ENCODE results near the gene FMR1. TPM values are rescaled to one million over a fixed set of nuclear protein-coding genes. Genes with fewer than 3 reads are reported as not detected.

Gene FMR1
- 10 to 100 TPM; 34.5 to 63.0 (median 41.7) TPM for total RNA-seq

GRCh38 chrX:147911192-147912022 lies at the start of gene FMR1:
Gene FMR1, plus strand, starts transcription at chrX:147911919. Its CDS starts 261 bp downstream, at chrX:147912180.
- peak; percentile 89 to 92 for DNase-seq (ENCODE audit: low spot score in 2 of 2)
- Histone ChIP-seq H3K4me1 (peaks cover 0 to 29% (median 3%) of the 10 kb centered on the region in 4 donors), H3K27ac (peak within 1 kb of the TSS; percentile 84 to 97 (median 95)), H3K9me3 (no peaks in the 10 kb centered on the region), H3K4me3 (peak within 1 kb of the TSS; percentile 55 to 76 (median 64)), H3K27me3 (no peaks in the 10 kb centered on the region), H3K36me3 (no peaks in the 10 kb centered on the region)
- WGBS, 2 donors = 30 to 56% methylated on average over 12 to 63 of the region's 66 CpGs
- TF ChIP-seq EP300 (IDR thresholded peaks at IDR 0.05) = peak; percentile 41 to 78
- TF ChIP-seq POLR2A (IDR thresholded peaks at IDR 0.05) = peak; percentile 46 to 68
- TF ChIP-seq CTCF (IDR thresholded peaks at IDR 0.05) = no peak

GRCh38 chrX:147875866-147876596 lies 35.7 kb upstream of the FMR1 start:
- Histone ChIP-seq H3K36me3 (no peaks in the 10 kb centered on the region), H3K4me3 (no peak overlapping the region), H3K27me3 (no peaks in the 10 kb centered on the region), H3K27ac (no peak overlapping the region), H3K9me3 (peaks cover 0 to 11% (median 0%) of the 10 kb centered on the region in 4 donors), H3K4me1 (no peaks in the 10 kb centered on the region)
- no peak for DNase-seq (ENCODE audit: low spot score in 2 of 2)
- TF ChIP-seq CTCF (IDR thresholded peaks at IDR 0.05) = no peak
- no peak for TF ChIP-seq EP300 (IDR thresholded peaks at IDR 0.05)
- TF ChIP-seq POLR2A (IDR thresholded peaks at IDR 0.05) = no peak
- WGBS, 2 donors = 61 to 72% methylated on average over 7 of the region's 7 CpGs

GRCh38 chrX:147876849-147877646 lies 34.7 kb upstream of the FMR1 start:
- Histone ChIP-seq H3K27me3 (no peaks in the 10 kb centered on the region), H3K27ac (no peak overlapping the region), H3K4me1 (no peaks in the 10 kb centered on the region), H3K4me3 (no peak overlapping the region), H3K36me3 (no peaks in the 10 kb centered on the region), H3K9me3 (peaks cover 0 to 6% (median 0%) of the 10 kb centered on the region in 4 donors)
- 68 to 80% methylated on average over 4 of the region's 4 CpGs for WGBS, 2 donors
- TF ChIP-seq POLR2A (IDR thresholded peaks at IDR 0.05) (no peak), EP300 (IDR thresholded peaks at IDR 0.05) (no peak), CTCF (IDR thresholded peaks at IDR 0.05) (no peak)
- DNase-seq (ENCODE audit: low spot score in 2 of 2) = no peak

- TF ChIP-seq CTCF (IDR thresholded peaks at IDR 0.05) (no peak), POLR2A (IDR thresholded peaks at IDR 0.05) (no peak), EP300 (IDR thresholded peaks at IDR 0.05) (no peak)
- H3K36me3 ChIP-seq = no peaks in the 10 kb centered on the region
- H3K9me3 ChIP-seq = peaks cover 0 to under 1% (median 0%) of the 10 kb centered on the region in 4 donors
- H3K4me3 ChIP-seq = no peak overlapping the region
- no peak overlapping the region for H3K27ac ChIP-seq
- no peaks in the 10 kb centered on the region for H3K27me3 ChIP-seq
- WGBS, 2 donors = 69 to 81% methylated on average over 5 of the region's 5 CpGs
- no peak for DNase-seq (ENCODE audit: low spot score in 2 of 2)
- H3K4me1 ChIP-seq = no peaks in the 10 kb centered on the region
Measured at GRCh38 chrX:147877726-147878125, 34.0 kb upstream of the FMR1 start.

Data from tibial nerve (tissue), 4 donors.